H1 (cell line): ENCODE measurements around the gene EYA4. TPM values are rescaled to one million over a fixed set of nuclear protein-coding genes. Genes with fewer than 3 reads are reported as not detected.

ENCODE experiments used
- CTCF ChIA-PET: fragments of 300-600 bp; sonication (Branson Sonifier 250); formaldehyde crosslinking; loops from one replicate; lab custom pipeline; 2021; ENCODE audit not compliant: partially characterized antibody; lab: Charles Lee
- POLR2A ChIA-PET: fragments of 300-600 bp; sonication (Branson Sonifier 250); formaldehyde crosslinking; loops from one replicate; lab custom pipeline; 2021; ENCODE audit warnings: inconsistent platforms; ENCODE audit not compliant: partially characterized antibody; lab: Charles Lee
- DNase-seq, 2 experiments: peaks; one replicate each; pipeline versions ENCODE4 v3.0.0 to v3.0.0-alpha.2; 2010 to 2022; ENCODE audit warnings: low spot score in 2 of 2, low read depth in 1 of 2, mixed read lengths in 1 of 2
- FAIRE-seq: peaks from 2 replicates; lab custom pipeline; 2011; peaks lifted over from hg19 to GRCh38; lab: Jason Lieb, UNC
- H2AFZ ChIP-seq: 2 replicates; pipeline ENCODE4 v1.8.1; 2012; ENCODE audit warnings: low read length, inconsistent platforms
- H2AK5ac ChIP-seq: 2 replicates; pipeline ENCODE4 v1.6.1; 2013; ENCODE audit warnings: low read depth, low read length
- H2BK120ac ChIP-seq: replicated peaks from 2 replicates; pipeline ENCODE3; 2013; ENCODE audit warnings: low read depth, low read length, inconsistent platforms
- H2BK12ac ChIP-seq: 2 replicates; pipeline ENCODE4 v1.6.1; 2013; ENCODE audit warnings: low read depth, low read length
- H2BK15ac ChIP-seq: 2 replicates; pipeline ENCODE4 v1.6.1; 2013; ENCODE audit warnings: low read length
- H2BK20ac ChIP-seq: 2 replicates; pipeline ENCODE4 v1.6.1; 2013; ENCODE audit warnings: low read length
- H2BK5ac ChIP-seq: 2 replicates; pipeline ENCODE4 v1.6.1; 2013; ENCODE audit warnings: low read depth, low read length
- H3K14ac ChIP-seq: 2 replicates; pipeline ENCODE4 v1.6.1; 2013; ENCODE audit warnings: inconsistent platforms; ENCODE audit not compliant: insufficient read length
- H3K18ac ChIP-seq: 2 replicates; pipeline ENCODE4 v1.6.1; 2013; ENCODE audit warnings: low read length; ENCODE audit errors: extremely low read depth
- H3K23ac ChIP-seq: 2 replicates; pipeline ENCODE4 v1.6.1; 2013; ENCODE audit warnings: inconsistent platforms; ENCODE audit not compliant: insufficient read length
- H3K23me2 ChIP-seq: 2 replicates; pipeline ENCODE4 v1.6.1; 2013; ENCODE audit warnings: low read depth, low read length
- H3K27ac ChIP-seq: 2 replicates; pipeline ENCODE4 v1.6.1; 2011; ENCODE audit warnings: low read depth, low read length, inconsistent platforms
- H3K27me3 ChIP-seq, 4 experiments: replicated peaks in 1 of 4; 1 replicate in 1 of 4; 2 replicates in 3 of 4; pipeline versions ENCODE4 v1.6.1 to v1.8.1; 2011 to 2013; ENCODE audit warnings: low read length in 3 of 4, mild to moderate bottlenecking in 3 of 4, inconsistent platforms in 2 of 4, mixed read lengths in 2 of 4, moderate library complexity in 1 of 4; ENCODE audit not compliant: control insufficient read depth in 3 of 4, insufficient read depth in 3 of 4; ENCODE audit errors: extremely low read depth in 1 of 4
- H3K36me3 ChIP-seq, 4 experiments: 2 replicates each; pipeline versions ENCODE4 v1.6.1 to v1.8.1; 2011 to 2013; ENCODE audit warnings: mild to moderate bottlenecking in 4 of 4, low read length in 3 of 4, moderate library complexity in 2 of 4, control low read depth in 1 of 4, inconsistent platforms in 1 of 4; ENCODE audit not compliant: insufficient read depth in 4 of 4, control insufficient read depth in 2 of 4
- H3K4ac ChIP-seq: replicated peaks from 2 replicates; pipeline ENCODE3; 2013; ENCODE audit warnings: low read length, low read depth, mixed read lengths, inconsistent platforms; ENCODE audit not compliant: insufficient read length
- H3K4me1 ChIP-seq, 4 experiments: replicated peaks in 1 of 4; 1 replicate in 1 of 4; 2 replicates in 3 of 4; pipeline versions ENCODE4 v1.6.1 to v1.8.1; 2011 to 2013; ENCODE audit warnings: low read length in 3 of 4, inconsistent platforms in 2 of 4, mixed read lengths in 1 of 4; ENCODE audit not compliant: insufficient read depth in 4 of 4, control insufficient read depth in 3 of 4
- H3K4me2 ChIP-seq, 2 experiments: 2 replicates each; pipeline versions ENCODE4 v1.6.1 to v1.8.1; 2011 to 2013; ENCODE audit warnings: low read depth in 2 of 2, low read length in 2 of 2, control low read depth in 1 of 2, inconsistent platforms in 1 of 2, mild to moderate bottlenecking in 1 of 2; ENCODE audit not compliant: insufficient read depth in 1 of 2
- H3K4me3 ChIP-seq, 4 experiments: fragments of 200-600, 300-600 bp in 1 of 4; sonication (generic), shearing (Covaris generic), sonication (Bioruptor Twin) in 1 of 4; 2 replicates each; pipeline versions ENCODE4 v1.5.1 to v1.8.1; 2011 to 2016; ENCODE audit warnings: low read length in 4 of 4, low read depth in 3 of 4, control low read depth in 2 of 4, inconsistent platforms in 2 of 4, mild to moderate bottlenecking in 2 of 4, mixed read lengths in 1 of 4, moderate library complexity in 1 of 4; ENCODE audit not compliant: insufficient read depth in 2 of 4; ENCODE audit errors: extremely low read depth in 1 of 4
- H3K56ac ChIP-seq: replicated peaks from 2 replicates; pipeline ENCODE3; 2013; ENCODE audit warnings: low read depth, mild to moderate bottlenecking, mixed read lengths, low read length, inconsistent platforms; ENCODE audit not compliant: insufficient read length
- H3K79me1 ChIP-seq: 2 replicates; pipeline ENCODE4 v1.6.1; 2013; ENCODE audit warnings: low read depth, low read length, control low read depth
- H3K79me2 ChIP-seq, 2 experiments: 2 replicates each; pipeline versions ENCODE4 v1.6.1 to v1.8.1; 2012 to 2013; ENCODE audit warnings: low read length in 2 of 2, mild to moderate bottlenecking in 2 of 2, inconsistent platforms in 1 of 2; ENCODE audit not compliant: insufficient read depth in 2 of 2, control insufficient read depth in 1 of 2
- H3K9ac ChIP-seq, 4 experiments: replicated peaks in 1 of 4; 1 replicate in 1 of 4; 2 replicates in 3 of 4; pipeline versions ENCODE4 v1.6.1 to v1.8.1; 2011 to 2013; ENCODE audit warnings: low read depth in 3 of 4, low read length in 3 of 4, control low read depth in 2 of 4, mild to moderate bottlenecking in 2 of 4, moderate library complexity in 2 of 4, inconsistent platforms in 1 of 4; ENCODE audit errors: extremely low read depth in 1 of 4
- H3K9me3 ChIP-seq, 2 experiments: 2 replicates each; pipeline versions ENCODE4 v1.6.1 to v1.8.1; 2012 to 2013; ENCODE audit warnings: mild to moderate bottlenecking in 2 of 2, moderate library complexity in 2 of 2, control low read depth in 1 of 2, inconsistent platforms in 1 of 2, low read depth in 1 of 2, low read length in 1 of 2, mixed read lengths in 1 of 2; ENCODE audit not compliant: insufficient read depth in 2 of 2
- H4K20me1 ChIP-seq, 2 experiments: replicated peaks in 1 of 2; 2 replicates each; pipeline versions ENCODE3 to v1.8.1; 2011 to 2013; ENCODE audit warnings: inconsistent platforms in 2 of 2, low read length in 2 of 2, mild to moderate bottlenecking in 1 of 2; ENCODE audit not compliant: insufficient read depth in 2 of 2, control insufficient read depth in 1 of 2
- H4K5ac ChIP-seq: 2 replicates; pipeline ENCODE4 v1.6.1; 2013; ENCODE audit warnings: low read length, low read depth, mixed read lengths, inconsistent platforms; ENCODE audit not compliant: insufficient read length
- H4K8ac ChIP-seq: 2 replicates; pipeline ENCODE4 v1.8.0; 2013; ENCODE audit warnings: mild to moderate bottlenecking, moderate library complexity, low read length, inconsistent platforms; ENCODE audit not compliant: insufficient read depth; ENCODE audit errors: extremely low read depth
- H4K91ac ChIP-seq: replicated peaks from 2 replicates; pipeline ENCODE3; 2013; ENCODE audit warnings: low read length, mixed read lengths, inconsistent platforms; ENCODE audit not compliant: insufficient read length
- EP300 ChIP-seq, 2 experiments: IDR thresholded peaks; 1 replicate in 1 of 2; 2 replicates in 1 of 2; pipeline ENCODE4 v1.6.1; 2011 to 2012; ENCODE audit warnings: low read depth in 2 of 2, low read length in 2 of 2, mild to moderate bottlenecking in 2 of 2, borderline replicate concordance in 1 of 2, inconsistent platforms in 1 of 2, moderate library complexity in 1 of 2
- EZH2 ChIP-seq: fragments of 200-600 bp; sonication (generic); IDR thresholded peaks from 2 replicates; pipeline ENCODE4 v1.7.1; 2012; ENCODE audit warnings: low read depth, mild to moderate bottlenecking, moderate library complexity, low read length, inconsistent platforms; ENCODE audit not compliant: severe bottlenecking
- RFX5 ChIP-seq: IDR thresholded peaks from 2 replicates; pipeline ENCODE4 v1.6.1; 2011; ENCODE audit warnings: low read depth, low read length, improper control_type of control experiment, borderline replicate concordance
- YY1 ChIP-seq: IDR thresholded peaks from 2 replicates; pipeline ENCODE4 v1.6.1; 2011; ENCODE audit warnings: low read depth, mild to moderate bottlenecking, low read length
- WGBS, 2 experiments: shearing (Covaris generic) in 1 of 2; methylation state at CpG; one replicate each; pipeline versions ENCODE4 v1.1.6 to v1.1.7; 2013 to 2015; ENCODE audit warnings: low lambda C conversion rate in 2 of 2, mixed read lengths in 2 of 2, inconsistent platforms in 1 of 2, low coverage in 1 of 2, missing lambda C conversion rate in 1 of 2; ENCODE audit not compliant: insufficient replicate concordance in 2 of 2, insufficient coverage in 1 of 2, insufficient read length in 1 of 2; ENCODE audit errors: extremely low coverage in 1 of 2, missing lambda C conversion rate in 1 of 2; 5-methylcytosine and 5-hydroxymethylcytosine counted together
- polyA plus RNA-seq, 7 experiments: library from polyadenylated mRNA; depleted of rRNA in 3 of 7; stranded (reverse) in 5 of 7; unstranded in 2 of 7; fragments of >200 nt in 5 of 7; fragments of 200-250 nt in 2 of 7; gene quantifications; 1 replicate in 5 of 7; 2 replicates in 1 of 7; 4 replicates in 1 of 7; pipeline versions ENCODE4 v1.2.1 to v1.2.3, GENCODE V29; 2011 to 2013; ENCODE audit warnings: missing spikeins in 2 of 7, mixed read lengths in 2 of 7
- total RNA-seq: library from RNA; stranded (reverse); fragmentation: NEBNext Ultra II Directional; extraction: Animal tissue kit (Norgen Biotek cat#: 25700); gene quantifications from 2 replicates; pipeline ENCODE4 v1.2.1, GENCODE V29; 2021

The EYA4 gene
- total and polyA plus RNA-seq, 2 of the 8 experiments (the other 6 are each of a cell fraction or from before 2014, with no cell fraction given) = 0.06 to 0.17 TPM

DNA sequence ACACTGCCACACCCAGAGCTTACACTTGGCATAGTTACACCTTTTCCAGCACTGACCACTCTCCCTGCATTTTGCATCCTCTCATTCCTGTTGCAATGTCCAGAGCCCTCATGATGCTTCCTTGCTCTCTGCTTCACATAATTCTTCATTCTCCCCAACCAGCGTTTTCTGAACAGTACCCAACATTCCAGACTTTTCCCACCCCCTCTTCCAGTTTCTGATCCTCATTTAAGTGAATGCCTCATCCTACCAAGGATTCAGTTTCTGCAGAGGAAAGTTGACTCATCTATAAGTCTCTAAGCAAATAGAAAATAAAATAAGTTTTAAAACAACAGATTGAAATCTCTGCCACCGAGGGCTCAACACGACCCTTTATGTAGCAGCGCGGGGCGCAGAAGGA, 326.5 kb downstream of the EYA4 start:
- Histone ChIP-seq H3K9ac (no peak overlapping the region), H3K23ac (no peak overlapping the region), H4K8ac (no peak overlapping the region), H3K27ac (no peak overlapping the region), H4K91ac (no peak overlapping the region), H4K5ac (no peak overlapping the region), H3K14ac (no peak overlapping the region), H3K4me3 (no peak overlapping the region), H2AK5ac (no peak overlapping the region), H4K20me1 (no peaks in the 10 kb centered on the region), H2BK15ac (no peak overlapping the region), H3K4me1 (no peaks in the 10 kb centered on the region), H3K18ac (no peak overlapping the region), H3K79me1 (no peaks in the 10 kb centered on the region), H2BK20ac (peak overlapping the region; percentile 75; the same call in 1 of the 2 replicates), H3K79me2 (no peaks in the 10 kb centered on the region), H2AFZ (peak overlapping the region; percentile 24; the same call in 1 of the 2 replicates), H2BK12ac (no peak overlapping the region), H3K36me3 (no peaks in the 10 kb centered on the region), H3K9me3 (no peaks in the 10 kb centered on the region), H3K4ac (no peak overlapping the region), H2BK120ac (no peak overlapping the region), H2BK5ac (no peak overlapping the region), H3K23me2 (peaks cover 5% of the 10 kb centered on the region; the same call in 1 of the 2 replicates), H3K27me3 (no peaks in the 10 kb centered on the region), H3K4me2 (no peak overlapping the region), H3K56ac (no peak overlapping the region)
- CTCF ChIA-PET = interaction anchor here (0.6 to 4.0 kb wide), 8 partner anchors 10 to 360 kb away, joined by 3 to 36 read pairs (median 6); partner anchors contain the start of gene TCF21
- POLR2A ChIA-PET = no interaction called here
- 94% methylated on average over 6 of the region's 6 CpGs; no CpG with 5 or more reads in 1 of the 2 experiments for WGBS, 2 experiments
- DNase-seq (no peak), FAIRE-seq (no peak)
- no peak for TF ChIP-seq EZH2
- TF ChIP-seq YY1 = no peak
- no peak for TF ChIP-seq EP300 (IDR thresholded peaks at IDR 0.05; ENCODE audit: borderline replicate concordance in 1 of 2, low read depth in 2 of 2, low read length in 2 of 2)
- no peak for TF ChIP-seq RFX5
